ENCODE measurements around the gene RAB6A.
"Not testable (repeated sequence)": the region's sequence is repeated elsewhere in the genome, so short reads cannot be mapped to it uniquely, and the experiment has no call there.

- TF ChIP-seq CTCF, POLR2A (IDR thresholded peaks at IDR 0.05): not testable (repeated sequence)
Measured at GRCh38 chr11:73676552-73676951, 84.3 kb downstream of the RAB6A start.
